Renal cortical epithelial cell (primary cell): ENCODE results near the gene MRPL47. TPM values are rescaled to one million over a fixed set of nuclear protein-coding genes. Genes with fewer than 3 reads are reported as not detected.

Source experiments
- DNase-seq: peaks from one replicate; pipeline ENCODE4 v3.0.0-alpha.2; 2011; ENCODE audit warnings: low read depth
- total RNA-seq: library from RNA; depleted of rRNA; stranded (reverse); fragments of >200 nt; gene quantifications from 2 replicates; pipeline ENCODE4 v1.2.3, GENCODE V29; 2014

MRPL47 gene
- total RNA-seq, 1 donor from 2014 or later = 40.1 TPM

DNA sequence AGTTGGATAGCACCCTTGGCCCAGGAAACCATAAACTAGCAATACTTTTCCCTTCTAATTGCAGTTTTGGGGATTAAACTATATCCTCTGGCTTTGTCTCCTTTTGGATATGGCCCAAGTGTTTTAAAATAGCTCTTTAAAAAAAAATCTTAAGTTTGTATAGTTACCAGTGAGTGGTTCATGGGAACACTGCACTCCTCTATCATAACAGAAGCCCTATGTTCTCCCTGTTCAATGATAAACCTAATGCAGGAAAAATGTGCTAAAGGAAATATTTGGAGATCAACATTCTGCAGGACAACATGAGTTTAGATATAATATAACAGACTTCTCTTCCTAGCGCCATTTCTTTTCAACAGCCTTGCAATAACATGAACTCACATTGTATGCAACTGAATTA, 13.1 kb downstream of the MRPL47 start:
- DNase-seq = no peak

DNA sequence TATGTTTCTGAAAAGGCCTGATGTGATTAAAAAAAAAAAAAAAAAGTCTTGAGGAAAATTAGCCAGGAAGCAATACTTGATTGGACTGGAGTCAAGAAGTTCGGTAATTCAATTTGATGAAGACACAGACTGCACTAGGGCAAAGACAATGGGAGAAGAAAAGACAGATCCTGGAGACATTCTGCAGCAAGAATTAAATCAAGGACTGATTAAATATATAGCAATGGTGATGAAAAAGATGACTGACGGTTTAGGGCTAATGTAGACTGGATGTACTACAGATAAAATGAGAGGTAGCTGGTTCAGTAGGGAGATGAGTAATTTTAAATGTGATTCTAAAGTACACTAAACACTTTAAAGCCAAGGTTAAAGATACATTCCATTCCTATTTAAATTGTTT, 13.8 kb downstream of the MRPL47 start:
- DNase-seq = no peak

DNA sequence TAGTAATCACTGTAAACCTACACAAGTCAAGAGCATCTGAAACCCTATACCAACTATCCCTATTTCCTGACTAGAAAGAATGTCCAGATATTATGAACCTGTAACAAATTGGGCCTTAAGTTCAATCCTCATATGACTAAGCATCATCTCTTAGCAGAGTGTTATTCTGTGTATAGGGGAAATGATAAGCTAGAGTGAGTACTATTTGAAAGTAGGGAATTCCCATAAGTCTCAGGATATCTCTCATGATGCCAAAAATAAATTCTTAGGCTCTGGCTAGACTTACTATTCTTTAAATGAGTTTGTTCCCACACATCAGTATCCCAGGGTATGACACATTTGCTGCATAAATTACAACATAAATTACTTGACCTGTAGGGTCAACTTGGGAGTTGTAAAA, 15.3 kb downstream of the MRPL47 start:
- peak; percentile 44 for DNase-seq

DNA sequence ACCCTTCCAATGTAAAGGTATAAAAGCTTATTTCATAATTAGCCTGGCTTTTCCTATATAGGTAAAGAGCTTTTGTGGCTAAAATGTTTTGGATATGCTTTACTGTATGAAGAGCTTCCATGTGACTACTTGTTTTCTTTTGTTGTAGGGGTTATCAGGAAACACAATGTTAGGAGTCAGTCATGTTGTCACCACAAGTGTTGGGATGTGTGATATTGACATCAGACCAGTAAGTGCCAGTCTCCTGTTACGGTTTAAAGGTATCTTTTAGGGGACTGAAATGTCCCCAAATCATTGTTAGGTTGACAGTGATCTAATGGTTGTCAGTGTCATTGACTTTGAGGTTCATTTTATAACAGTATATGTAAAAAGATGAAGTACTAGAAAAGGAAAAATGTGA, 23.4 kb downstream of the MRPL47 start:
- no peak for DNase-seq

DNA sequence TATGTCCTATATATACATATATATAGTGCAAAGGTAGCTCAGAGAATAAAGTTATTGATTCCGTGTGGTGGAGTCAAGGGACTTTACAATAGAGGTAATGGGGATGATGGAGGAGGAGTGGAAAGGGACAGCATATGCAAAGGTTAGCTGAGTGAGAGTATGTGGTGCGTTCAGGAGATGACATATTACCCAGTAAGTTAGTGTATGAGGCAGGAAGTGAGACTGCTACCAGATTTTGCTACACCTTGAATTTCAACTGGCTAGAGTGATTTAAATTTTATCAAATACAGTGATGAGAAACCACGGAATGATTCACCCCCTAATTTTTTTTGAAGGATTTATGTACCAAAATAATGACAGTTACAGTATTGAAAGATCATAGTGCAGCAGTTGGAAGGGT, 38.9 kb downstream of the MRPL47 start:
- no peak for DNase-seq

DNA sequence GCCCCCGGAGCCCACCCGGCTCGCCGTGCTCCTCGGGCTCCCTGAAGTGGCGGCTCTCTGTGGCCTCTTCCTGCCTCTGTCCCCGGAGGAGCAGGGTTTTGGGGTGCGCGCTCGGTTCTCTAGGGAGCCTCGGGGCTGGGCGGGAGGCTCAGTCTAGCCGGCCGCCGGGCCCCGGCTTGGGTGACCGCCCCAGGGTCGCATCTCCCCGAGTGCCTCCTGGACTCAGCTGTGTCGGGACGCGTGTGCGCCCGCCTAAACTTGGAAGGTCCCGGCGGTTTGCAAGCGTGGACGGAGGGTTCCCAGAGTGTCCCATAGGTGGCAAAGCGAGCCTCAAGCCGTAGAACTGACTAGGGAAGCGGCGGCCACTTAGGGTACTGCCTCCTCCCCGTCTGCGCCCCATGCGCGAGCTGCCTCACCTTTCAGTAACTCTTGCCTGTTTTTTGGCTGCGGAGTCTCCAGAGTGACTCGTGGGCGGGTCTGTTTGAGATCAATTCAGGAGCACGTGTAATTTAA, 41.1 kb downstream of the MRPL47 start:
- DNase-seq = peak; percentile 60

DNA sequence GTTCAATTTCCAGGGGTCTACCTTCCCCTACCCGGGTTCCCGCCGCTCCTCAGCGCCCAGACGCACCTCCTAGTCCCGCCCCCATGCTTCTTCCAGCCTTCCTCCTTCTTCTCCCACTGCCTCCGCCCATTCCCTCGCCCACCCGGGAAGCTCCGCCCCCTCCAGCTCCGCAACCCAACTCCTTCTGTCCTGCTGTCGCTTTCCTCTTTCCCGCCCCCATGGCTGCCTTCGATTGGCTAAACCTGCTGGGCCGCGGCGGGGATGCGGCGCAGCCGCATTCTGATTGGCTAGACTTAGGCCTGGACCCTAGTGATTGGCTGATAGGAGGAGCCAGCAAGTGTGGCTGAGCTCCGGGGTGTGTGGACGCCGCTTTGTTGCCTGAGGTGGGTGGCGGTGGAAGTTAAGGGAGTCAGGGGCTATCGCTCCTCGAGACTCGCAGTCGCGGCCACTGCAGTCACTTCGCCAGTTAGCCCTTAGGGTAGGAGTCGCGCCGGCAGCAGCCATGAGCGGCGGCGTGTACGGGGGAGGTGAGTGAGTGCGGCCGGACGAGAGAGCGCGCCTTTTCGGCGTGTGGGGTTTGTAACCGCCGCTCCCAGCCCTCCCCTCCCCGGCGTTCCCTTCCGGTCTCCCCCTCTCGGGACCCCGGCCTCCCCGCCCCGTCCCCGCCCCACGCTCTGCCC, 41.7 kb downstream of the MRPL47 start, which contains the start of gene ACTL6A:
TSS of gene ACTL6A (plus strand) at position 336 of the 680 bp plus-strand sequence. CDS start at position 503, 167 bp downstream.
- peak; percentile 98 for DNase-seq

DNA sequence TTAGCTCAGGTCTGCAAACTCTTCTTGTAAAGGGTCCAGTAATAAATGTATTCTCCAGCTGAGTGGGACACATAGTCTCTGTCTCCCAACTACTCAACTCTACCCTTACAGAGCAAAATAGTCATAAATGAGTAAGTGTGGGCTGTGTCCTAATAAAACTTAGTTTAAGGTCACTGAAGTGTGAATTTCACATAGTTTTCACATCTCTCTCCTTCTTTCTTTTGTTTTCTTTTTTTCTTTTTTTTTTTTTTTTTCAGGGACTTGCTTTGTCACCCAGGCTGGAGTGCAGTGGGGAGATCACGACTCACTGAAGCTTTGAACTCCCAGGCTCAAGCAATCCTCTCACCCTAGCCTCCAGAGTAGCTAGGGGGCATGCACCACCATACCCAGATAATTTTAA, 43.6 kb downstream of the MRPL47 start:
- peak; percentile 65 for DNase-seq

DNA sequence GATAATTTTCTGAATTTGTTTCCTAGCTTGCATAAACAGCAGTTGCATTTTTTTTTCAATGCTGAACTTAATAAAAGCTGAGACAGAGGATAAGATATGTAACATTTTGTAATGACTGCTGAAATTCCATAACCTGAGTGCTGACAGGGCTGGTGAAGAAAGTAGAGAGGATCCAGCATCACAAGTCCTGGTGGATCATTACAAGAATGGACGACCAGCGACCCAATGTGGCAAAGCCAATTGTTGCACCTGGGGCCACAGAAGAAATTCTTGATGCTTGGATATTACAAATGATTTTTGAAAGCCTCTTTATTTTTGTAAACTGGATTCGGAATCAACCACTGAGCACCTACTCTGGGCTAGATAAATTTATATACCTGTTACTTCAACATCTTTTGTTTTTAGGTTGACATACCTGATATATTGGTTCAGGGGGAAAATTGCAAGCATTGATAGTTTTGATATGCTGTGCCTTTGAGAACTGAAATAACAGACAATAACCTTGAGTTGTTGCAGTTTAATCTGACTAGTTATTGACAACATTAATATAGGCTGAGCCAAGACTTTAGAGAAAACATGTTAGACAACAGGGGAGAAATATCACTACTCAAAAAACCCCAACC, 45.6 kb downstream of the MRPL47 start:
- DNase-seq = peak; percentile 58

DNA sequence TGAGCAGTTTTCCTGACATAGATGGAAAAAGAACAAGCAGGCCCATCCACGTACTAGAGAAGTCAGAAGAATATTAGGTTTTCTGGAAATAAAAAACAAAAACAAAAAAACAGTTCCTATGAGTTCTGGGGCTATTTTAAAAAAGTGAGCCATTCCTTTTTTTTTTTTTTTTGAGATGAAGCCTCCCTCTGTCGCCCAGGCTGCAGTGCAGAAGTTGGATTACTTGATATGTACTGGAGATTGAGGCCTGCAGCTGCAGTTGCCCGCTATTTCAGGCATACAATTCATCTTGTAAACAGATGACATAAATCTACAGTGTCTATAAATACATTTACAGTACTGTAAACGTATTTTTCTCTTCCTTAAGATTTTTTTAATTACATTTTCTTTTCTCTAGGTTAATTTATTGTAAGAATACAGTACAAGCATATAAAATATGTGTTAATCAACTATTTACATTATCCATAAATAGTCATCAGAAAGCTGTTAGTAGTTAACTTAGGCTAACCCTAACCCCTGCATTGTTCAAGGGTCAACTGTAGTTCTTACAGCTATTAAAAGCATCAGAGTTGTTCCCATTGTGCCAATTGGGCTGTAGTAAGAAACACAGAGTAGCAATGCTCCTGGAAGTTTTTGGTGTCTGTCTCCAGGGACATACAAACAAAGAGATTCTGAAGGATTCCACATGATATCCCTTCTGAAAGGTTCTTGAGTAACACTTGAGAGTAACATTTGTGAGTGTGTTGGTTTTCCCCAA, 52.9 kb downstream of the MRPL47 start:
- DNase-seq = no peak

DNA sequence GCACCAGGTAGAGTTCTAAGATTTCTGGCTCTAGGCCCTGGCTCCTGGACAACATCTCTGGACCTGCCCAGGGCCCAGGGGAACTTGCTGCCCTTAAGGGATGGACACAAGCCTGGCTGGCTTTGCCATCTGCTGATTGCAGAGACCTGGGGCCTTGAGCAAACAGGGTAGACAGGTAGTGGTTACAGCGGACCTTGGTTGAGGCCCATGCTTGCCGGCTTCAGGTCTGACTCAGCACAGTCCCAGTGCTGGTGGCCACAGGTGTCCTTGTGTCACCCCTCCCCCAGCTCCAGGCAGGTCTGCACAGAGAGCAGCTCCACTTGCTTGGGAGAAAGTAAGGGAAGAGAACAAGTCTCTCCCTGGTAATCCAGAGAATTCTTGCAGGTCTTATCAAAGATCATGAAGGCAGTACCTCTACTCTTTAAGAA, 57.6 kb downstream of the MRPL47 start:
- no peak for DNase-seq

DNA sequence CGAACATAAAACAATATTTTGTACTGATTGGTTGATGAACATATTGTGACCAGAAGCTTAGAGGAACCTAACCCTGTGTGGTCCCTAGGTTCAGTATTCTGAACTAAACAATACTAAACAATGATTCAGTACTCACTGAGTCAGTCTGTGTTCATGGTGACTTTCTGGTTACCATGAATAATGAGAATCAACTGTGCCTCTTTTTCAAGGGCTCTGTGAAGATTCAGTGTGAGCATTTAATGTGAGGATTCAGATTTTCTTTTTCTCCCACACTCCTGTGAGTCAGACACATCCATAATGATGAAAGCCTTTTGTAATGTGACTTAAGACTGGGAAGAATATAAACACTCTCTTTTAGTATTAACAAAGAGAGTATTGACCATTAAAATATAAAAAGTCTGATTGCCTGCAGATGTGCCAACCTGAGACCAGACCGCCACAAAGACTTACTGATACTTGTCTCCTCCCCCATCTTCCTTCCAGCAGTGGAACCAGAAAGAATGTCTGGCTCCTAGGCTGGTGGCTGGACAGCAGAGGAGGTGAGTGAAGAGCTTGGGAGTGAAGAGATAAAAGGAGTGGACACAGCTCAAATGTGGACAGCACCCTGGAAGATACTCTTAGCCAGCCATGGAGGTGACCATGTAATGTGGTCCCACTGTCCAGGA, 59.3 kb downstream of the MRPL47 start:
- DNase-seq = peak; percentile 79

DNA sequence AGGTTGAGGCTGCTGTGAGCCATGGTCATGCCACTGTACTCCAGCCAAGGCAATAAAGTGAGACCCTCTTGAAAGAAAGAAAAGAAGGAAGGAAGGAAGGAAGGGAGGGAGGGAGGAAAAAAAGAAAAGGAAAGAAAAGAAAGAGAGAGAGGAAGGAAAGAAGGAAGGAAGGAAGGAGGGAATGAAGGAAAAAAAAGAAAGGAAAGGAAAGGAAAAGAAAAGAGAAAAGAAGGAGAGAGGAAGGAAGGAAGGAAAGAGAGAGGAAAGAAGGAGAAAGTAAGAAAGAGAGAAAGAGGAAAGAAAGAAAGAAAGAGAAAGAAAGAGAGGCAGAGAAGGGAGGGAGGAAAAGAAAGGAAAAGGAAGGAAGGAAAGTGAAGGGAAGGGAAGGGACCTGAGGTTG, 62.1 kb downstream of the MRPL47 start:
- DNase-seq = no peak

DNA sequence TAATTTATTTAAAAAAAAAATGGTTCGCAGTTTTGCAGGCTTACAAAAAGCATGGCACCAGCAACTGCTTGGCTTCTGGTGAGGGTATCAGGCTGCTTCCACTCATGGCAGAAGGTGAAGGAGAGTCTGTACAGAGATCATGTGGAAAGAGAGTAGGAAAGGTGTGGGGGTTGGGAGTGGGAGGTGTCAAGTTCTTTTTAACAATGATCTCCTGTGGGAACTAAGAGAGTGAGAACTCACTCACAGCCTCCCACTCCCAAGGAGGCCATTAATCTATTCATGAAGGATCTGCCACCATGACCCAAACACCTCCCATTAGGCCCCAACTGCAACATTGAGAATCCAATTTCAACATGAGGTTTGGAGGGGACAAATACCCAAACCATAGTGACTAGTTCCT, 62.8 kb downstream of the MRPL47 start:
- no peak for DNase-seq

DNA sequence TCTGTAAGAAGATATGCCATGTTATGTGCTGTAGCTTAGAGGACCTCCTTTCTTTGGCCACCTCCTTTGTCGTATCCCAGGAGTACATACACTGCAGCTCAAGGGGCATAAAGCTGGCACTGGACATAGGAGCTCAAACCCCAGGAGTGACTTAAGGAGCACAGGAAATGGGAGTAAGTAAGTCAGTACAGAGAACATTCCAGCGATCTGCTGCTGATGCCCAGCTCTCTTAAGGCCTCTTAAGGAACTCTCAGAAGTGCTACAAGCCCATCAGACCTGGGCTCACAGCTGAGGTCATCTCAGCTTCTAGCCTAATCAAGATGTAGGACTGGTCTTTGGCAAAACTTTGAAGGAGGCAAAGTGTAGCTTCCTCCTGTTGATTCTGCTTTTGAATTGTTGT, 63.3 kb downstream of the MRPL47 start:
- no peak for DNase-seq

Other genes with a start within 250 kb of the MRPL47 start
- gene GNB4, start 153.2 kb downstream of the MRPL47 start, total RNA-seq = 42.0 and 51.1 TPM in 2 replicates
- 91.2 and 99.5 TPM in 2 replicates for gene ACTL6A, start 41.7 kb downstream of the MRPL47 start, total RNA-seq
- 133 and 171 TPM in 2 replicates for gene NDUFB5, start 156 bp upstream of the MRPL47 start, total RNA-seq
- 6.3 and 14.8 TPM in 2 replicates for gene USP13, start 48.4 kb upstream of the MRPL47 start, total RNA-seq